T-helper 2 cell (primary cell): ENCODE data around the gene KRTAP5-1.

ENCODE experiments used
- DNase-seq, 5 experiments: peaks; one replicate each; pipeline versions ENCODE4 v3.0.0 to v3.0.0-alpha.2; 2012 to 2022

Gene KRTAP5-1

GRCh38 chr11:1570896-1571759, 14.0 kb downstream of the KRTAP5-1 start:
- peak in 1 of 5 experiments; percentile 21 for DNase-seq

GRCh38 chr11:1570531-1570895, 14.6 kb downstream of the KRTAP5-1 start:
- DNase-seq, result no peak

- DNase-seq, result no peak
Observed at GRCh38 chr11:1570001-1570453, 15.1 kb downstream of the KRTAP5-1 start.

- DNase-seq, result no peak
Observed at GRCh38 chr11:1569251-1569780, 15.8 kb downstream of the KRTAP5-1 start.

- peak in 2 of 5 experiments; percentile 27 to 75 for DNase-seq
Observed at GRCh38 chr11:1568441-1568911, 16.6 kb downstream of the KRTAP5-1 start.

- no peak for DNase-seq
Observed at GRCh38 chr11:1567721-1568100, 17.4 kb downstream of the KRTAP5-1 start.

- no peak for DNase-seq
Observed at GRCh38 chr11:1567052-1567720, 17.9 kb downstream of the KRTAP5-1 start.

GRCh38 chr11:1566381-1567051, 18.6 kb downstream of the KRTAP5-1 start:
- no peak for DNase-seq

- no peak for DNase-seq
Observed at GRCh38 chr11:1565904-1566247, 19.2 kb downstream of the KRTAP5-1 start.

- DNase-seq, result peak in 1 of 5 experiments; percentile 7
Observed at GRCh38 chr11:1565173-1565903, 19.7 kb downstream of the KRTAP5-1 start.

GRCh38 chr11:1564535-1565172, 20.4 kb downstream of the KRTAP5-1 start:
- DNase-seq, result no peak

- DNase-seq, result peak in 1 of 5 experiments; percentile 9
Observed at GRCh38 chr11:1563697-1564534, 21.2 kb downstream of the KRTAP5-1 start.

- no peak for DNase-seq
Observed at GRCh38 chr11:1563149-1563638, 21.9 kb downstream of the KRTAP5-1 start.

GRCh38 chr11:1562469-1563148, 22.5 kb downstream of the KRTAP5-1 start:
- DNase-seq, result no peak

- DNase-seq, result no peak
Observed at GRCh38 chr11:1561955-1562354, 23.1 kb downstream of the KRTAP5-1 start.

- no peak for DNase-seq
Observed at GRCh38 chr11:1561266-1561665, 23.8 kb downstream of the KRTAP5-1 start.

GRCh38 chr11:1560649-1561251, 24.3 kb downstream of the KRTAP5-1 start:
- DNase-seq, result no peak

- no peak for DNase-seq
Observed at GRCh38 chr11:1560002-1560648, 25.0 kb downstream of the KRTAP5-1 start.
